Measurements from ENCODE around the gene NACC2.

NACC2 gene

GRCh38 chr9:136006169-136006568, 88.9 kb downstream of the NACC2 start:
- Mint-ChIP-seq H3K36me3 (ENCODE audit: low read depth) (peaks cover 2% of the 10 kb centered on the region), H3K4me3 (no peak overlapping the region), H3K27ac (no peak overlapping the region), H3K27me3 (no peaks in the 10 kb centered on the region), H3K4me1 (ENCODE audit: low read depth) (no peaks in the 10 kb centered on the region), H3K9me3 (no peaks in the 10 kb centered on the region)
- DNase-seq = no peak

GRCh38 chr9:136004712-136005111, 90.4 kb downstream of the NACC2 start:
- Mint-ChIP-seq H3K27me3 (no peaks in the 10 kb centered on the region), H3K27ac (no peak overlapping the region), H3K4me1 (ENCODE audit: low read depth) (no peaks in the 10 kb centered on the region), H3K4me3 (no peak overlapping the region), H3K36me3 (ENCODE audit: low read depth) (no peaks in the 10 kb centered on the region), H3K9me3 (no peaks in the 10 kb centered on the region)
- no peak for DNase-seq

GRCh38 chr9:136004219-136004618, 90.9 kb downstream of the NACC2 start:
- Mint-ChIP-seq H3K36me3 (ENCODE audit: low read depth) (no peaks in the 10 kb centered on the region), H3K27ac (no peak overlapping the region), H3K9me3 (no peaks in the 10 kb centered on the region), H3K27me3 (no peaks in the 10 kb centered on the region), H3K4me1 (ENCODE audit: low read depth) (no peaks in the 10 kb centered on the region), H3K4me3 (no peak overlapping the region)
- no peak for DNase-seq

- Mint-ChIP-seq H3K9me3 (no peaks in the 10 kb centered on the region), H3K36me3 (ENCODE audit: low read depth) (no peaks in the 10 kb centered on the region), H3K4me3 (no peak overlapping the region), H3K27me3 (no peaks in the 10 kb centered on the region), H3K27ac (no peak overlapping the region), H3K4me1 (ENCODE audit: low read depth) (no peaks in the 10 kb centered on the region)
- DNase-seq = no peak
Measured at GRCh38 chr9:136003411-136004218, 91.5 kb downstream of the NACC2 start.

GRCh38 chr9:136002881-136003280, 92.2 kb downstream of the NACC2 start:
- no peak for DNase-seq
- Mint-ChIP-seq H3K27me3 (no peaks in the 10 kb centered on the region), H3K36me3 (ENCODE audit: low read depth) (no peaks in the 10 kb centered on the region), H3K27ac (no peak overlapping the region), H3K4me1 (ENCODE audit: low read depth) (no peaks in the 10 kb centered on the region), H3K4me3 (no peak overlapping the region), H3K9me3 (no peaks in the 10 kb centered on the region)

- Mint-ChIP-seq H3K27me3 (no peaks in the 10 kb centered on the region), H3K36me3 (ENCODE audit: low read depth) (no peaks in the 10 kb centered on the region), H3K4me1 (ENCODE audit: low read depth) (no peaks in the 10 kb centered on the region), H3K27ac (no peak overlapping the region), H3K4me3 (no peak overlapping the region), H3K9me3 (no peaks in the 10 kb centered on the region)
- no peak for DNase-seq
Measured at GRCh38 chr9:136002215-136002614, 92.9 kb downstream of the NACC2 start.

GRCh38 chr9:136001231-136001630, 93.9 kb downstream of the NACC2 start:
- Mint-ChIP-seq H3K27me3 (no peaks in the 10 kb centered on the region), H3K27ac (no peak overlapping the region), H3K9me3 (no peaks in the 10 kb centered on the region), H3K4me3 (no peak overlapping the region), H3K36me3 (ENCODE audit: low read depth) (no peaks in the 10 kb centered on the region), H3K4me1 (ENCODE audit: low read depth) (no peaks in the 10 kb centered on the region)
- DNase-seq = no peak

- no peak for DNase-seq
- Mint-ChIP-seq H3K27me3 (no peaks in the 10 kb centered on the region), H3K9me3 (no peaks in the 10 kb centered on the region), H3K4me3 (no peak overlapping the region), H3K36me3 (ENCODE audit: low read depth) (no peaks in the 10 kb centered on the region), H3K27ac (no peak overlapping the region), H3K4me1 (ENCODE audit: low read depth) (no peaks in the 10 kb centered on the region)
Measured at GRCh38 chr9:135998410-135999071, 96.5 kb downstream of the NACC2 start.

GRCh38 chr9:135998016-135998380, 97.1 kb downstream of the NACC2 start:
- DNase-seq = no peak
- Mint-ChIP-seq H3K36me3 (ENCODE audit: low read depth) (no peaks in the 10 kb centered on the region), H3K4me1 (ENCODE audit: low read depth) (no peaks in the 10 kb centered on the region), H3K4me3 (no peak overlapping the region), H3K9me3 (no peaks in the 10 kb centered on the region), H3K27me3 (no peaks in the 10 kb centered on the region), H3K27ac (no peak overlapping the region)

- no peaks in the 10 kb centered on the region for H3K9me3 Mint-ChIP-seq
- DNase-seq = no peak
- H3K4me3 Mint-ChIP-seq = no peak overlapping the region
- no peak overlapping the region for H3K27ac Mint-ChIP-seq
- H3K36me3 Mint-ChIP-seq (ENCODE audit: low read depth) = no peaks in the 10 kb centered on the region
- no peaks in the 10 kb centered on the region for H3K27me3 Mint-ChIP-seq
- H3K4me1 Mint-ChIP-seq (ENCODE audit: low read depth) = peaks cover 5% of the 10 kb centered on the region
Measured at GRCh38 chr9:135997090-135998015, 97.7 kb downstream of the NACC2 start.

GRCh38 chr9:135995816-135996215, 99.3 kb downstream of the NACC2 start:
- no peak overlapping the region for H3K27ac Mint-ChIP-seq
- no peaks in the 10 kb centered on the region for H3K9me3 Mint-ChIP-seq

GRCh38 chr9:135994501-135995192, 100.4 kb downstream of the NACC2 start:
- DNase-seq = no peak
- peaks cover 20% of the 10 kb centered on the region for H3K4me1 Mint-ChIP-seq (ENCODE audit: low read depth)
- no peaks in the 10 kb centered on the region for H3K9me3 Mint-ChIP-seq
- no peak overlapping the region for H3K4me3 Mint-ChIP-seq
- H3K36me3 Mint-ChIP-seq (ENCODE audit: low read depth) = no peaks in the 10 kb centered on the region
- H3K27ac Mint-ChIP-seq = no peak overlapping the region
- no peaks in the 10 kb centered on the region for H3K27me3 Mint-ChIP-seq

More at GRCh38 chr9:135995816-135996215, 99.3 kb downstream of the NACC2 start:
- Mint-ChIP-seq H3K36me3 (ENCODE audit: low read depth) (no peaks in the 10 kb centered on the region), H3K4me3 (no peak overlapping the region), H3K27me3 (no peaks in the 10 kb centered on the region), H3K4me1 (ENCODE audit: low read depth) (peaks cover 13% of the 10 kb centered on the region)
- DNase-seq = no peak

GRCh38 chr9:135993765-135994500, 101.2 kb downstream of the NACC2 start:
- no peak for DNase-seq
- no peak overlapping the region for H3K4me3 Mint-ChIP-seq
- H3K4me1 Mint-ChIP-seq (ENCODE audit: low read depth) = peaks cover 22% of the 10 kb centered on the region
- no peak overlapping the region for H3K27ac Mint-ChIP-seq
- H3K9me3 Mint-ChIP-seq = no peaks in the 10 kb centered on the region
- H3K36me3 Mint-ChIP-seq (ENCODE audit: low read depth) = no peaks in the 10 kb centered on the region
- no peaks in the 10 kb centered on the region for H3K27me3 Mint-ChIP-seq

GRCh38 chr9:135993409-135993742, 101.7 kb downstream of the NACC2 start:
- peaks cover 22% of the 10 kb centered on the region for H3K4me1 Mint-ChIP-seq (ENCODE audit: low read depth)
- no peak overlapping the region for H3K27ac Mint-ChIP-seq
- no peaks in the 10 kb centered on the region for H3K36me3 Mint-ChIP-seq (ENCODE audit: low read depth)
- no peaks in the 10 kb centered on the region for H3K27me3 Mint-ChIP-seq
- H3K9me3 Mint-ChIP-seq = no peaks in the 10 kb centered on the region
- DNase-seq = no peak
- H3K4me3 Mint-ChIP-seq = no peak overlapping the region

All from activated T-cell treated with anti-CD3 and anti-CD28 coated beads, Interleukin-2, amount 50 U/mL, for 24 hours (primary cell).